Stimulated activated CD8-positive, alpha-beta memory T cell treated with anti-CD3 and anti-CD28 coated beads, Interleukin-7, amount 100 ng/mL, for 1 hour (primary cell): Measurements from ENCODE around the gene CXorf49.
"Not testable (repeated sequence)": the region's sequence is repeated elsewhere in the genome, so short reads cannot be mapped to it uniquely, and the experiment has no call there.

Source experiments
- DNase-seq, 2 donors: peaks; one replicate each; pipeline ENCODE4 v3.0.0-alpha.2; 2020; ENCODE audit warnings: low read depth in 2 of 2

Gene CXorf49

DNA sequence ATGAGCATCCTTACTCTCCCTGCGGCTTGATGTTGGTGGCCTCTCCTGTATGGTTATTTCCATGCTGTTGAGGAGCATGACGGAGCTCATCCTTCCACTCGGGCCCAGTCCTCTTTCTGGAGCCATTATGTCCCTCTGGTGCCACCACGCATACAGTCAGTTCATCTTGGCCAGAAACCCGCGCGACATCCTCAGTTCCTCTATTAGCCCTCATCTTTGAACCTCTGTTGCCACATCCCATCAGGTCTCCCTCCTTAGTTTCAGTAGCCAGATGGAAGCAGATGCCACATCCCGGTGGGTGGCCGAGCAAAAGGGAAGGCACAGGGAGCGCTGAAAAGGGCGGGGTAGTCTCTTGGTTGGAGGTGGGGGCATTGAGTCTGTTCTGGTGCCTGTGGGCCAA, 46.1 kb downstream of the CXorf49 start:
- no peak for DNase-seq

DNA sequence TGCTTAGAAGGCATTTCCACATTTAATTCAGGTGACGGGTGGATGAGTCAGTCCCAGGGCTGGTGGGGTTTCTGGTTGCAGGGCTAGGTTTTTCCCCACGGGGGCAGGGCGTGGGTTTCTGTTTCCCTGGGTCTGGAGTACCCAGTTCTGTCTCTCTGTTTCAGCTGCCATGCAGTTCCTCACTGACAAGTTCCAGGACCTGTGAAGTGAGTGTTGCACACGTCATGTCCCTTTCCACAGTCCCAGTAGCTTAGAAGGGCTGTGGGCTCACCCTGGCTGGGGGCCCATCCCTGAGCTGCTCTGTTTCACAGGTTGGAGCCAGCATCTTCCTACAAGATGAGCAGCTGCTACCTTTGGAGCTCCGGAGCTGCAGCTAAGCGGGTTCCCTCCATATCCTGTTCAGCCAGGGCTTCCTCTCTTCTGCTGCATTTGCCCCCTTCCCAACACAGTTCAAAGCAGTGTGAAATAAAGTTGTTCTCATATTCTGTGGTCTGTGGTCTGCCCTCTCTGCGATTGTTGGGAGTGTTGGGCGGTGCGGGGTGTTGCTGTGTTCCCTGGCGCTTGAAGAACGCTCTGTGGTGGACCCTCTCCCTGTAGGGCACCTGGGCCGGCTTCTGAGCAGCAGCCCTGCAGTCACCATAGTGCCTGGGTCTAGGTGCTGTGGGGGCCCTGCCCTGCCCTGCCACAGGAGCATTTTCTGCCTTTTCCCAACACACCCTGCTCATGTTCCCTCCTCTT, 46.9 kb downstream of the CXorf49 start:
- DNase-seq: no peak

DNA sequence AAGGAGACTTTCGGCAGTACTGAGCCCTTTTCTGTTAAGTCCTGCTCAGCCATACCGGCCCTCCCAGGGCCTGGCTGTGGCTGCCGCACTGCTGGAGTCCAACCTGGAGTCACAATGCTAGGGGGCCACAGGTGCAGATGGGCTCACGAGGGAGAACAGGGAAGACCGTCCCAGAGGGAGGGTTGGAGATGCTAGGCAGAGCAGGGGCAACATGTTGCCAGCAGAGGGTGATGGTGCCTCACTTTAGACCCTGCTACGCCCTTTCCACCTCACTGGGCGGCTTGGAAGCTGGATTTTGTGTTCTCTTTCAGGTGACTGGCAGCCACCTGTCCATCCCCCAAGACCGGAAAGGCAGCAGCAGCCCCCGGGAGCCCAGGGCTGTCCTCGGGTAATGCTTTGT, 48.1 kb downstream of the CXorf49 start:
- not testable (repeated sequence) for DNase-seq

- DNase-seq: no peak
Measured at GRCh38 chrX:71669492-71669891, 48.6 kb downstream of the CXorf49 start.

DNA sequence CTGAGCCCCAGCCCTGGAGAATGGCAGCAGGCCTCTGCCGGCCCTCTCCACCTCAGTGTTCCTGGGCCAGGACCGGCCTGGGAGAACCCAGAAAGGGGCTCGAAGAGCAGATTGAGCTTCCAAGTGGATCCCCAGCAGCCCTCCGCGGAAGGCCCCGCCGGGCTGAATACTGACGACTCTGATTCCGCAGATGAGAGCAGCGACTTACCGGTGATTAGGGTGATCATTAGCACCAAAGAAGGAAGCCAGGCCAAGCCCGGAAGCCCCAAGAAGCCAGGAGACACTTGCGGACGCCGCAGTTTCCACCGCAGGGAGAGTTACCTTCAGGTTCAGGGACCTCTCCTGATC, 49.9 kb downstream of the CXorf49 start:
- DNase-seq: no peak

DNA sequence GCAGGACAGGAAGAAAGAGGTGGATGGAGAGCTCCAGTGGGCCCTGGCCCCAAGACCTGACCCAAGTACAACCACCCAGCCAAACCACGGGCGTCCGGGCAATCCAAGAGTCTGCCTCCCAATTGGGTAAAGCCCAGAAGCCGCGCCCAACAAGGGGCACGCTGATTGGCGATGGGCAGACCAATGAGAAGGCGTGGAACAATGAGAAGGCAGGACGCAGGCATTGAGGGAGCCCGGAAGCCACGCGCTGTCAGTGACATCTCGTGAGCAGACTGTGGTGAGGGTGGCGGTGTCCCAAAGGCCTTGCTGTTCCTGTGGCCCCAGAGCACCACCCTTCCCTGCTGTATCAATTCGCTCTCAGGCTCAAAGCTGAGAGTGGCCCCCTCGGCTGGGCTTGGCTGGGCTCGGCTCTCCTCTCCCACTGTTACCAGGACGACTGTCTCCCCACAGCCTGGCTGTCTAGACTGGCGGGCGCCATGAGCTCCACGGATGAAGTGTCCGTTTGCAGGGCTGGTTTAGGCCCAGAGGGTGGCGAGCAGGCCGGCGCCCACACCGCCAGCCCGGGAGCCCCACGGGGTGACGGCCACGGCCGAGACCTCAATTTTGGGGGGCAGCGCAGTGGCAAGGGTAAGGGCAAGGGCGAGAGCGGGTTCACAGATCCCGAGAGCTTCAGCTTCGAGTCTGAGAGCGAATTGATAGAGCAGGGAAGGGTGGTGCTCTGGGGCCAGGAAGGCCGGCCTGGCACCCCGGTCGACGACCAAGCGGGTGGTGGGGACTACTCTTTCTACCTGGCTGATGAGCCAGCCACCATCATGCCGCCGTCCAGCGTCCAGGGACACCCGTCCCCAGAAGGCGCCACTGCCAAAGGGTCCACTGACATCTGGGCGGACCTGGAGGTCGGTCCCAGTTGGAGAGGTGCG, 50.5 kb downstream of the CXorf49 start, which contains the start of gene LOC101059915:
TSS of gene LOC101059915 (plus strand) at position 219 of the 920 bp plus-strand sequence.
- DNase-seq: no peak

DNA sequence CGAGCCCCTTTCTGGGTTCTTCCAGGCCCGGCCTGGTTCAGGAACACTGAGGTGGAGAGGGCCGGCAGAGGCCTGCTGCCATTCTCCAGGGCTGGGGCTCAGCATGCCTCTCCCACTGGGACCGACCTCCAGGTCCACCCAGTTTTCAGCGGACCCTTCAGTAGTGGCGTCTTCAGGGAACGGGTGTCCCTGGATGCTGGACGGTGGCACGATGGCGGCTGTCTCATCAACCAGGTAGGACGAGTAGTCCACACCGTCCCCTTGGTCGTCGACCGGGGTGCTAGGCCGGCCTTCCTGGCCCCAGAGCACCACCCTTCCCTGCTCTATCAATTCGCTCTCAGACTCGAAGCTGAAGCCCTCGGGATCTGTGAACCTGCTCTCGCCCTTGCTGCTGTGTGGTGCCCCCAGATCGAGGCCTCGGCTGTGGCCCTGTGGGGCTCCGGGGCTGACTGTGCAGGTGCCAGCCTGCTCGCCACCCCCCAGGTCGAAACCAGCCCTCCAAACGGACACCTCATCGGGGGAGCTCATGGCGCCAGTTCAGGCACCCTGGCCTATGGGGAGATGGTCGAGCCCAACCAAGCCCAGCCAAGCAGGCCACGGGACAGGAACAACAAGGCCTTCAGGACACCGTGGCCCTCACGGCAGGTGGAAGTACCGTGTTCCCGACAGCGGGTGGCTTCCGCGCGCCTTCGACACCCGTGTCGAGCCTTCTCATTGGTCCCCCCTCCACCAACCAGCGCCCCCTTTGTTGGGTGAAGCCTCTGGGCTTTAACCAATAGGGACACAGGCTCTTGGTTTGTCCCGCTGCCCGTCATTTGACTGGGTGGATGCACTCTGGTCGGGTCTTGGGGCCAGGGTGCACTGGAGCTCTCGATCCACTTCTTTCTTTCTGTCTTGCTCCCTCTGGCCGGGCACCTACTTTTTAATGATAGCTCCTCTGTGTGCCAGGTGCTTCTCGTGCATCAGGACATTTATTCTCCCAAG, 51.6 kb downstream of the CXorf49 start:
- DNase-seq: no peak

GRCh38 chrX:71665747-71666146, 52.3 kb downstream of the CXorf49 start:
- DNase-seq: no peak

GRCh38 chrX:71664889-71665491, 53.1 kb downstream of the CXorf49 start:
- DNase-seq: no peak
